ENCODE results near the gene ELOVL4.

- TF ChIP-seq HMGXB4 (CRISPR knock-in tag; IDR thresholded peaks at IDR 0.05), result no peak
- TF ChIP-seq CTCF (IDR thresholded peaks at IDR 0.05), result no peak
- TF ChIP-seq OVOL2 (CRISPR knock-in tag; IDR thresholded peaks at IDR 0.05; ENCODE audit: borderline replicate concordance), result no peak
- no peak for TF ChIP-seq TP53 (CRISPR knock-in tag; IDR thresholded peaks at IDR 0.05)
- TF ChIP-seq MLX (CRISPR knock-in tag; IDR thresholded peaks at IDR 0.05), result no peak
- TF ChIP-seq PRDM15 (CRISPR knock-in tag; IDR thresholded peaks at IDR 0.05), result no peak
- TF ChIP-seq USF2 (CRISPR knock-in tag; IDR thresholded peaks at IDR 0.05), result no peak
- TF ChIP-seq MAX (CRISPR knock-in tag; IDR thresholded peaks at IDR 0.05), result no peak
- no peak for TF ChIP-seq JUN (CRISPR knock-in tag; IDR thresholded peaks at IDR 0.05)
- TF ChIP-seq STAT6 (CRISPR knock-in tag; conservative IDR thresholded peaks at IDR 0.05; ENCODE audit: low read depth), result no peak
- TF ChIP-seq ZNF512 (CRISPR knock-in tag; IDR thresholded peaks at IDR 0.05; ENCODE audit: borderline replicate concordance), result no peak
Observed at GRCh38 chr6:79872303-79872702, 75.0 kb downstream of the ELOVL4 start.

Data from WTC11 (cell line).